Trophoblast cell (in vitro differentiated cells and primary cell): ENCODE measurements around the gene SLC7A9.

Experiments used
- DNase-seq, 2 donors: peaks; one replicate each; pipeline ENCODE4 v3.0.0-alpha.2; 2016
- H2AFZ ChIP-seq: 2 replicates; pipeline ENCODE4 v1.6.1; 2013; ENCODE audit warnings: low read length, moderate library complexity, mild to moderate bottlenecking; ENCODE audit not compliant: insufficient read depth, poor library complexity
- H2AK5ac ChIP-seq: 2 replicates; pipeline ENCODE4 v1.6.1; 2013; ENCODE audit warnings: mild to moderate bottlenecking, low read length
- H2BK120ac ChIP-seq: 2 replicates; pipeline ENCODE4 v1.6.1; 2013; ENCODE audit warnings: low read length, mild to moderate bottlenecking, moderate library complexity; ENCODE audit not compliant: insufficient read depth, poor library complexity
- H2BK12ac ChIP-seq: 2 replicates; pipeline ENCODE4 v1.6.1; 2013; ENCODE audit warnings: mild to moderate bottlenecking, low read length, moderate library complexity
- H2BK5ac ChIP-seq: 2 replicates; pipeline ENCODE4 v1.6.1; 2013; ENCODE audit warnings: low read length, low read depth, moderate library complexity, mild to moderate bottlenecking; ENCODE audit not compliant: poor library complexity
- H3K14ac ChIP-seq: 2 replicates; pipeline ENCODE4 v1.6.1; 2013; ENCODE audit warnings: mild to moderate bottlenecking, low read length
- H3K18ac ChIP-seq: 2 replicates; pipeline ENCODE4 v1.6.1; 2013; ENCODE audit warnings: mild to moderate bottlenecking, low read length
- H3K23ac ChIP-seq: 2 replicates; pipeline ENCODE4 v1.6.1; 2013; ENCODE audit warnings: low read length
- H3K27ac ChIP-seq: 2 replicates; pipeline ENCODE4 v1.5.1; 2013; ENCODE audit warnings: low read depth, mild to moderate bottlenecking, inconsistent platforms, low read length, moderate library complexity
- H3K27me3 ChIP-seq: 2 replicates; pipeline ENCODE4 v1.6.1; 2013; ENCODE audit warnings: inconsistent platforms, mild to moderate bottlenecking, low read length, moderate library complexity; ENCODE audit not compliant: insufficient read depth
- H3K36me3 ChIP-seq, 2 experiments: 1 replicate in 1 of 2; 2 replicates in 1 of 2; pipeline ENCODE4 v1.6.1; 2013; ENCODE audit warnings: low read length in 2 of 2, mild to moderate bottlenecking in 2 of 2, moderate library complexity in 1 of 2; ENCODE audit not compliant: insufficient read depth in 2 of 2, control insufficient read depth in 1 of 2
- H3K4ac ChIP-seq: 2 replicates; pipeline ENCODE4 v1.6.1; 2013; ENCODE audit warnings: low read depth, mild to moderate bottlenecking, low read length, moderate library complexity
- H3K4me1 ChIP-seq, 2 experiments: 1 replicate in 1 of 2; 2 replicates in 1 of 2; pipeline ENCODE4 v1.6.1; 2013; ENCODE audit warnings: low read length in 2 of 2, mild to moderate bottlenecking in 2 of 2, moderate library complexity in 1 of 2; ENCODE audit not compliant: insufficient read depth in 2 of 2, control insufficient read depth in 1 of 2
- H3K4me2 ChIP-seq: 2 replicates; pipeline ENCODE4 v1.6.1; 2013; ENCODE audit warnings: inconsistent platforms, mild to moderate bottlenecking, low read length, moderate library complexity
- H3K4me3 ChIP-seq: 2 replicates; pipeline ENCODE4 v1.5.1; 2013; ENCODE audit warnings: mild to moderate bottlenecking, low read depth, low read length, inconsistent platforms
- H3K79me1 ChIP-seq: one replicate; pipeline ENCODE4 v1.6.1; 2013; ENCODE audit warnings: low read length
- H3K79me2 ChIP-seq: 2 replicates; pipeline ENCODE4 v1.6.1; 2013; ENCODE audit warnings: low read length, mild to moderate bottlenecking; ENCODE audit not compliant: control insufficient read depth, insufficient read depth, poor library complexity
- H3K9ac ChIP-seq: 2 replicates; pipeline ENCODE4 v1.6.1; 2013; ENCODE audit warnings: mild to moderate bottlenecking, low read length
- H3K9me3 ChIP-seq: 2 replicates; pipeline ENCODE4 v1.6.1; 2013; ENCODE audit warnings: low read depth, mild to moderate bottlenecking, control low read depth, inconsistent platforms, low read length; ENCODE audit not compliant: insufficient read depth
- H4K12ac ChIP-seq: 2 replicates; pipeline ENCODE4 v1.6.1; 2013; ENCODE audit warnings: low read depth, mild to moderate bottlenecking, low read length, moderate library complexity
- H4K8ac ChIP-seq: 2 replicates; pipeline ENCODE4 v1.6.1; 2013; ENCODE audit warnings: low read depth, mild to moderate bottlenecking, low read length, moderate library complexity
- H4K91ac ChIP-seq: one replicate; pipeline ENCODE4 v1.6.1; 2013; ENCODE audit warnings: low read depth, mild to moderate bottlenecking, low read length, moderate library complexity
- WGBS: extraction: QIAGEN DNeasy Blood & Tissue Kit; methylation state at CpG from one replicate; pipeline ENCODE4 v1.1.7; 2013; ENCODE audit warnings: missing lambda C conversion rate; ENCODE audit not compliant: insufficient read length, insufficient coverage; ENCODE audit errors: extremely low coverage; 5-methylcytosine and 5-hydroxymethylcytosine counted together

SLC7A9 gene

DNA sequence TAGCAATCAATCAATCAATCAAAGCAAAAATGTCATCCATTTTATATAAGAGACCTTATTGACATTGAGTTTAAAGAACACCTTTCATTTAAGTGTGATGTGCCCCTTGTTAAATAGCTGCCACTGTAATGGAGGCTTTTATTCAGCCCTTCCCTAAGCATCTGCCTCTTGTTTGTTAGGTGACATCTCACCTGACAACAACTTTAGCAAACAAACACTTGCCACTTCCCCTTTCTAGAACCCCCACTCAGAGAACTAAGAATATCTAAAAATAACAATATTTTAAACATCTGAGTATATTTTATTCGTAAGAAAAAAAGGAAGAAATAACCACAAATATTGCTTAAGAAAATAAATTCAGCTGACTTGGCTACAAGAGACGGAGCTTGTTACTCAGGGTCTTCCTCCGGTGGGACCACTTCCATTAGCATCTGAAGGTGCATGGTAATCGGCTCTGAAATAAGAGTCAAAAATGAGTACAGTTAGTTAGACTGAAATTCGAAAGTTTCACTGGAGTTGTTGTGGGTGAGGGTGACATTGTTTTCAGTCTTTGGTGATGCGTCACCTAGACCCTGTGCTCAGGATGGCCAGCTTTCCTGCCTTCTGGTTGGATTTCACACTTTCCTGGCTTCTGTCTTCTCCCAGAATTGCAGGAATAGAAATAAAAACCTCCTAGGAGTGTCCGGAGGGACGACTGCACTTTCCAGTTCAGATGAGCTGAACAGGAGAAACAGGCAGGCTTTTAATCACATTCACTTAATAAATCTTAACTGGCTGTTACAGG lies 39.1 kb downstream of the SLC7A9 start:
- no peaks in the 10 kb centered on the region for H3K36me3 ChIP-seq
- no peak overlapping the region for H3K18ac ChIP-seq
- no peak overlapping the region for H4K8ac ChIP-seq
- H3K4me1 ChIP-seq: peaks cover 2 to 9% of the 10 kb centered on the region in 2 experiments
- H3K27ac ChIP-seq: peak overlapping the region; percentile 31
- H4K91ac ChIP-seq: no peak overlapping the region
- no peaks in the 10 kb centered on the region for H3K79me1 ChIP-seq
- H3K9me3 ChIP-seq: no peaks in the 10 kb centered on the region
- no peak overlapping the region for H2AFZ ChIP-seq
- H3K27me3 ChIP-seq: no peaks in the 10 kb centered on the region
- H3K4me2 ChIP-seq: no peak overlapping the region
- H3K9ac ChIP-seq: no peak overlapping the region
- no peak overlapping the region for H3K23ac ChIP-seq
- WGBS: no CpG with 5 or more reads among the region's 8 CpGs
- H3K14ac ChIP-seq: no peak overlapping the region
- peak; percentile 37 to 75 for DNase-seq
- no peaks in the 10 kb centered on the region for H3K79me2 ChIP-seq
- no peak overlapping the region for H3K4me3 ChIP-seq
- no peak overlapping the region for H2AK5ac ChIP-seq
- no peak overlapping the region for H4K12ac ChIP-seq
- no peak overlapping the region for H2BK5ac ChIP-seq
- H3K4ac ChIP-seq: no peak overlapping the region
- no peak overlapping the region for H2BK120ac ChIP-seq
- H2BK12ac ChIP-seq: no peak overlapping the region

DNA sequence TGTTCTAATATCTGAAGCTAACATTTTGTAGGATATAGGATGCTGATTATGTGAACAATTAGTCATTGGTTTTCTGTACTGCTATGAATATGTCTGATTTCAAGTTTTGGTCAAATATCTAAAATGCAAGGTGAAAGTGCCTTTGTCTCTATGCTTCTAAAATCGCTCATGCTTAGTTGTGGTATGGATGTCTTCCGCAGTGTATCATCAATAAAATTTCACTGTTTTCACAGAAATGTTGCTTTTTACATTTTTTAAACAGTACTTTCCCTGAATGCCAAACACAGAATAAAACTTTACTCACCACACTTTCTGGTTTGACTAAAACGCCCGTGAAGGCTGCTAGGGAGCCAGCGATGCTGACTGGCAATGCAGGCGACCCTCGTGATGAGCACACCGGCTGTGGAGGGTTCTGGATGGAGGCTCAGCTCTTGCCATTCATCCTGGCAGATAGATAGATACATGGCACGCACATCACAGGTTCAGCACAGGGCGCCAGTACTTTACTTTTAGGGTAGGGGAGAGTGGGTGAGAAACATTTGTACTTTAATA lies 40.1 kb downstream of the SLC7A9 start:
- no peak overlapping the region for H2AFZ ChIP-seq
- no CpG with 5 or more reads among the region's 10 CpGs for WGBS
- H3K4me1 ChIP-seq: peaks cover 5 to 18% of the 10 kb centered on the region in 2 experiments
- H4K8ac ChIP-seq: no peak overlapping the region
- no peak overlapping the region for H2BK12ac ChIP-seq
- no peak overlapping the region for H2AK5ac ChIP-seq
- no peak overlapping the region for H2BK120ac ChIP-seq
- H3K14ac ChIP-seq: no peak overlapping the region
- H3K79me2 ChIP-seq: no peaks in the 10 kb centered on the region
- no peaks in the 10 kb centered on the region for H3K9me3 ChIP-seq
- H3K18ac ChIP-seq: no peak overlapping the region
- no peak overlapping the region for H3K27ac ChIP-seq
- no peak overlapping the region for H3K4ac ChIP-seq
- H3K27me3 ChIP-seq: no peaks in the 10 kb centered on the region
- no peak overlapping the region for H3K4me3 ChIP-seq
- no peaks in the 10 kb centered on the region for H3K79me1 ChIP-seq
- H2BK5ac ChIP-seq: no peak overlapping the region
- no peak overlapping the region for H3K9ac ChIP-seq
- H3K23ac ChIP-seq: no peak overlapping the region
- DNase-seq: no peak
- H4K12ac ChIP-seq: no peak overlapping the region
- no peak overlapping the region for H3K4me2 ChIP-seq
- H3K36me3 ChIP-seq: no peaks in the 10 kb centered on the region
- no peak overlapping the region for H4K91ac ChIP-seq

DNA sequence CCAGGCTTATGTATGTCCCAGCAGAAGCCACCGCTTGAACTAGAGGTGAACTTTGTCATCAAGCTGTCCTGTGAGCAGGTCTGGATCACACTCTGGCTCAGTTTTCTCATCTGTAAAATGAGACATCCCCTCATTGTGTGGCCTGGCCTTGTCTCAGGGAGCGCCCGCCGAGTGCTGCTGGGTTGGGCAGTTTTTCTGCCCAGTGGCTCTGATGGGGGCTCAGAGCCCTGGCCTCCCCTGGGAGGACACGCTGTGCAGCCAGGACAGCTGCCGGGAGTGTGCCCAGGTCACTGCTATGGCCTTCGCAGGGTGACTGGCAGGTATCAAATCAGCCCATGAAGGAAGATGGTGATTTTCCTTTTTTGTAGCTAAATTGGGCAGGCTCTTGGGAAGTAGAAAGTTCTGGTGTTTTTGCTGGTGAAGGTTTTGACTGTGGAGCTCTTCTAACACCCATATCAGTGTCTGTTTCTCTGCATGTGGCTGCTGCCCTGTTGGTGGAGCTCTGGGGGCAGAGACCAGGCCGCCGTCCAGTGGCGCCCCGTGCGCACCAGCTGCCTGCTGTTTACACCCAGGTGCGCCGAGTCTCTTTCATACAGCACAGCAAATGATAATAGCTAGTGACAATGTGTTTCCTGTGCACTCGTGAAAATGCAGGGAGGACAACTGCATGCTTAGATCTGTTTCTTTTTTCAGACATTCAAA lies 40.8 kb downstream of the SLC7A9 start:
- Histone ChIP-seq H4K8ac (peak overlapping the region; percentile 46), H3K4ac (no peak overlapping the region), H3K27me3 (no peaks in the 10 kb centered on the region), H3K79me1 (no peaks in the 10 kb centered on the region), H4K91ac (no peak overlapping the region), H3K18ac (no peak overlapping the region), H3K36me3 (no peaks in the 10 kb centered on the region), H2AFZ (no peak overlapping the region), H3K9ac (no peak overlapping the region), H2BK120ac (peak overlapping the region; percentile 2), H3K9me3 (no peaks in the 10 kb centered on the region), H3K79me2 (no peaks in the 10 kb centered on the region), H2BK12ac (peak overlapping the region; percentile 68), H3K4me2 (no peak overlapping the region), H3K23ac (no peak overlapping the region), H2AK5ac (no peak overlapping the region), H2BK5ac (peak overlapping the region; percentile 22), H3K27ac (no peak overlapping the region), H3K14ac (peak overlapping the region; percentile 32), H4K12ac (no peak overlapping the region), H3K4me3 (no peak overlapping the region), H3K4me1 (peaks cover 5 to 21% of the 10 kb centered on the region in 2 experiments)
- DNase-seq: no peak
- no CpG with 5 or more reads among the region's 15 CpGs for WGBS

DNA sequence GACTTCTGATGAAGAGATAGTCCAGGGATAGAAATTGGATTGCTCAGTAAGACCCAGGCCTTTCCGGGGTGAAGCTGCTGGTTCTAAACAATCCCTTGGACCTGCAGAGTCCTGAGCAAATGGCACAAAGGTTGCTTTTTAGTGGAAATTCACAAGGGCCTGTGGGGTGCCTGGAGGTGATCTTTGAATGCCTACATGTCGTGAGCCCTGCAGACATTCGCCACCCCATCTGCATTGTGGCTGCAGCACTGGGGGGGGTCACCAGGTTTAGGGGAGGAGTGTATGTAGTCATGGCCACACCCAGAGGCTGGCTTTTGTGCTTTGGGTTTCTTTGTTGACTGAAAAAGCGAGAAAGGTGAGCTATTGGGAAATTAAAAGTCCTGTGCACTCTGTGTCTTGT lies 41.4 kb downstream of the SLC7A9 start:
- Histone ChIP-seq H3K4me3 (no peak overlapping the region), H3K4me2 (no peak overlapping the region), H3K18ac (no peak overlapping the region), H2BK5ac (no peak overlapping the region), H3K79me1 (no peaks in the 10 kb centered on the region), H3K23ac (no peak overlapping the region), H3K36me3 (peaks cover 0 to 2% of the 10 kb centered on the region in 2 experiments), H4K91ac (no peak overlapping the region), H3K4ac (no peak overlapping the region), H3K9me3 (no peaks in the 10 kb centered on the region), H4K8ac (no peak overlapping the region), H2BK12ac (peak overlapping the region; percentile 20), H3K27ac (no peak overlapping the region), H3K79me2 (no peaks in the 10 kb centered on the region), H2AK5ac (no peak overlapping the region), H3K14ac (no peak overlapping the region), H3K27me3 (no peaks in the 10 kb centered on the region), H2AFZ (peak overlapping the region; percentile 24), H3K9ac (no peak overlapping the region), H3K4me1 (peaks cover 5 to 21% of the 10 kb centered on the region in 2 experiments), H4K12ac (no peak overlapping the region), H2BK120ac (no peak overlapping the region)
- DNase-seq: peak in 1 of 2 donors; percentile 15
- WGBS: no CpG with 5 or more reads among the region's 4 CpGs
